Activated naive CD8-positive, alpha-beta T cell treated with anti-CD3 and anti-CD28 coated beads, Interleukin-2, amount 10 ng/mL, durations not matched to agents 7 days and 5 days (primary cell): ENCODE results near the gene SAC3D1. TPM values are rescaled to one million over a fixed set of nuclear protein-coding genes. Genes with fewer than 3 reads are reported as not detected.

Experiments
- ATAC-seq: fragments of 150-1000 bp; cut with Tn5 transposase; one replicate; pipeline ENCODE4 v1.10.0; 2021; ENCODE audit warnings: low read depth, moderate library complexity
- POLR2A ChIA-PET: fragments of 350-600 bp; sonication (Branson Sonifier 250); formaldehyde crosslinking; loops from one replicate; lab custom pipeline; 2021; ENCODE audit warnings: antibody characterized with exemption; lab: Charles Lee
- DNase-seq: peaks from one replicate; pipeline ENCODE4 v3.0.0; 2021
- H3K27ac Mint-ChIP-seq: one replicate; pipeline ENCODE4 v1.8.0; 2022; ENCODE audit warnings: mild to moderate bottlenecking, mixed read lengths
- H3K27me3 Mint-ChIP-seq: one replicate; pipeline ENCODE4 v1.8.0; 2022; ENCODE audit warnings: mild to moderate bottlenecking, moderate library complexity, mixed read lengths
- H3K36me3 Mint-ChIP-seq: one replicate; pipeline ENCODE4 v1.8.0; 2021; ENCODE audit warnings: mild to moderate bottlenecking, mixed read lengths
- H3K4me1 Mint-ChIP-seq: one replicate; pipeline ENCODE4 v1.8.0; 2021; ENCODE audit warnings: mixed read lengths
- H3K4me3 Mint-ChIP-seq: one replicate; pipeline ENCODE4 v1.8.0; 2022; ENCODE audit warnings: mild to moderate bottlenecking, moderate library complexity, mixed read lengths
- H3K9me3 Mint-ChIP-seq: one replicate; pipeline ENCODE4 v1.8.0; 2021; ENCODE audit warnings: mixed read lengths
- total RNA-seq, 2 experiments: library from RNA; stranded (reverse); gene quantifications; one replicate each; pipeline ENCODE4 v1.2.3, GENCODE V29; 2021

The SAC3D1 gene
- total RNA-seq, 2 experiments from 2014 or later: 24.2 to 25.8 TPM

- Mint-ChIP-seq H3K36me3 (no peaks in the 10 kb centered on the region), H3K4me3 (no peak overlapping the region), H3K9me3 (no peaks in the 10 kb centered on the region), H3K27me3 (no peaks in the 10 kb centered on the region), H3K4me1 (peaks cover 24% of the 10 kb centered on the region), H3K27ac (no peak overlapping the region)
- POLR2A ChIA-PET: no interaction called here
- no peak for DNase-seq
- no peak for ATAC-seq
Measured at GRCh38 chr11:65057526-65057925, 16.5 kb downstream of the SAC3D1 start.

DNA sequence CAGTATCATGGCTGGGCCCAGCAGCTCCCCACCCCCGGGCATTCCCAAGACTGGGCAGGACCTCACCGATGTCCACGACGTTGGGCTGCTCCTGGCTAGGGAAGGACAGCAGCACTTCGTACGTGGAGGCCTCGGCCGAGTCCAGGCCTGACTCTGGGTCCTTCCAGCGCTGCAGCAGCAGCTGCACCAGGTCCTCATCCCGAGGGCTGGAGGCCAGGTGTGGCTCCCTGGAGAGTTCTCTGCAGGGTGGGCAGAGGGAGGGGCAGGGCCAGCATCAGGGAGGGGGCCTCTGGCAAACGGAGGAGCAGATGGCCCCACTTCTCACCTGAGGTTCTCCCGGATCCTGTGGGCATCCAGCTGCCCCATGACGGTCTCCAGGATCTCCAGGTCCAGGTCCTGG, 17.0 kb downstream of the SAC3D1 start:
- DNase-seq (no peak), ATAC-seq (no peak)
- Mint-ChIP-seq H3K4me3 (no peak overlapping the region), H3K27ac (no peak overlapping the region), H3K9me3 (no peaks in the 10 kb centered on the region), H3K36me3 (no peaks in the 10 kb centered on the region), H3K27me3 (no peaks in the 10 kb centered on the region), H3K4me1 (peaks cover 21% of the 10 kb centered on the region)
- POLR2A ChIA-PET: no interaction called here

DNA sequence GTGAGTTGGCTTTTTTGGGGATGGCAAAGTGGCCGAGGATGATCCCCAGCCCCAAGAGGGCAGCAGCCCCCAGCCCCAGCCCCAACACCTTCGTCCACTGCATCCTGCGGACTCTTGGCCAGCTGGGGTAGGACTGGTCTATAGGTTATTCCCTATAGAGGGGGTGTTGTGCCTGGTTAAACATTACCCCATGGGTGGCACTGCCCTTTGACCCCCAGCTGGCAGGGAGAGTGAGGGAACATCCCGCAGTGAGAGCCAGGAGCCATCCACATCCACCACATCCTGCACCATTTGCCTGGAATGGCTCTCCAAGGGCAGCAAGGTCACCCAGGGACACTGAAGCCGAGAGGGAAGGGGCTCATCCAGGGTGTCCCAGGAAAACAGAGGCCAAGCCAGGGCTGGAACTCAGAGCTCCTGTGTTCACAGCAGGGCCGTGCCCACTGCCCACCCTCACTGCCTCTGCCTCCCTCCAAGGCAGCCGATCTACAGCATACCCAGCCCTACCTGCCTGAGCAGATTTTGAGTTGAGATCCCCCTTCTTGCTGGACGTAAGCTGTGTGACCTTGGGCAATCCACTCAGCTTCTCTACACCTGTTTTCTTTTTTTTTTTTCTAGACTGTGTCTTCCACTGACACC, 17.5 kb downstream of the SAC3D1 start, which contains the start of gene NAALADL1:
Gene NAALADL1, minus strand, starts transcription at position 135 of the 636 bp plus-strand sequence. Its CDS starts 32 bp downstream, at position 103.
- ATAC-seq: no peak
- DNase-seq: no peak
- H3K27ac Mint-ChIP-seq: no peak within 1 kb of the TSS
- H3K4me1 Mint-ChIP-seq: peaks cover 21% of the 10 kb centered on the region
- POLR2A ChIA-PET: interaction anchor here (1.0 kb wide), 1 partner anchor 17 kb away, joined by 3 read pairs; the partner anchor contains the start of gene SAC3D1
- no peaks in the 10 kb centered on the region for H3K36me3 Mint-ChIP-seq
- H3K4me3 Mint-ChIP-seq: no peak within 1 kb of the TSS
- no peaks in the 10 kb centered on the region for H3K9me3 Mint-ChIP-seq
- no peaks in the 10 kb centered on the region for H3K27me3 Mint-ChIP-seq

DNA sequence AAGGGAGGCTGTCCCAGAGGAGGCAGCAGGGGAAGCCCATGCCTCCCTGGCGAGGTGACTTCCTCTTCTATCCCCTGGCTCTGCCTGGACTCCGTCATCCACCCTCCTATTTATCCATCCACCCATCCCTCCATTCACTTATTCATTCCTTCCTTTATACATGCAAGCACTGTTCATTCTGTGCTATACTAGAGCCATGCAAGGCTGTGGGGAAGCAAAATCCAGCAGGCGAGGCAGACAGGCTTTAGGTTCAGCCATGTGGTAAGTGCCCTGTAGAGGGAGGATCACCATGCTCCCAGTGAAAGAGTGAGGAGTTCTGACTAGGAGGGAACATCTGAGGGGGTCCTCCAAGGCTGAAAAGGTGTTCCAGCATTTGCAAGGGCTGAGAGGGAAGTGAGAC, 18.5 kb downstream of the SAC3D1 start:
- Mint-ChIP-seq H3K27ac (no peak overlapping the region), H3K36me3 (no peaks in the 10 kb centered on the region), H3K27me3 (no peaks in the 10 kb centered on the region), H3K4me3 (no peak overlapping the region), H3K4me1 (peaks cover 12% of the 10 kb centered on the region), H3K9me3 (no peaks in the 10 kb centered on the region)
- POLR2A ChIA-PET: no interaction called here
- DNase-seq (no peak), ATAC-seq (no peak)

GRCh38 chr11:65059959-65060824, 19.2 kb downstream of the SAC3D1 start:
- Mint-ChIP-seq H3K4me3 (no peak overlapping the region), H3K4me1 (peaks cover 12% of the 10 kb centered on the region), H3K27ac (no peak overlapping the region), H3K27me3 (no peaks in the 10 kb centered on the region), H3K9me3 (no peaks in the 10 kb centered on the region), H3K36me3 (no peaks in the 10 kb centered on the region)
- peak; percentile 35 for ATAC-seq
- POLR2A ChIA-PET: no interaction called here
- no peak for DNase-seq

DNA sequence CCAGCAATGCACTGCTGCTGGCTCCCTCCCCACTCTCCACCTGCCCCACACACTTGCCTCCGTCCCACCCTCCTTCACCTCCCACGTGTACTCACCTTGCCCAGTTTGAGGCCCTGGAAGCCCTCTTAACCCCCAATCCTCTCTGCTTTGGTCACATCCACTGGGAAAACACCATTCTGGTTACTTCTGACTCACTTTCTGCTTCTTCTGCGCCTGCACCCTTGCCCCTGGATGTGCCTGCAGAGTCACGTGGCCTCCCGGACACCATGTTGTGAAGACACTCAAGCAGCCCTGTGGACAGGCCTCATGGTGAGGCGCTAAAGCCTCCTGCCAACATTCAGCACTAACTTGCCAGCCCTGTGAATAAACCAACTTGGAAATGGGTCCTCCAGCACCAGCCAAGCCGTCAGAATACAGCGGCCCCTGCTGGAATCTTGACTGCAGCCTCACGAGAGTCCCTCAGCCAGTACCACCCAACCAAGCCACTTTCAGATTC, 20.0 kb downstream of the SAC3D1 start:
- DNase-seq: no peak
- peak; percentile 26 for ATAC-seq
- no peak overlapping the region for H3K4me3 Mint-ChIP-seq
- no peaks in the 10 kb centered on the region for H3K36me3 Mint-ChIP-seq
- POLR2A ChIA-PET: no interaction called here
- H3K4me1 Mint-ChIP-seq: peaks cover 12% of the 10 kb centered on the region
- H3K27me3 Mint-ChIP-seq: no peaks in the 10 kb centered on the region
- H3K9me3 Mint-ChIP-seq: no peaks in the 10 kb centered on the region
- H3K27ac Mint-ChIP-seq: no peak overlapping the region

DNA sequence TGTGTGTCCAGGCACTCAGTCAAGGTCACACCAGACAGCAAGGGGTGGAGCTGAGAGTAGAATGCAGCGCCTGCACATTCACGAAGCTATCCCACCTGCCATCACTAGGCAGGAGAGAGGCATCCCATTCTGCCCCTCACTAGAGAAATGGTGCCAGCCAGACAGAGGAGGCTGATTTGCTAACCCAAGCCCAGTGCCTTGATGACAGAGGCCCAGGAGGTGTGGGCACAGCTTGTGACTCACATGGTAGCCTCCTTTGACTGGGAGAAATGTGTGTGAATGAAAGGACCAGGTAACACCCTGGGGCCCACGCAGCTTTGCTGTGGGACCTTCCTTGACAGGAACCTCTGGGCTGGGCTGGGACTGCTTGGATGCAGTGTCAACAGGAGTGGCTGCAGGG, 22.5 kb downstream of the SAC3D1 start:
- DNase-seq: no peak
- Mint-ChIP-seq H3K27ac (no peak overlapping the region), H3K27me3 (no peaks in the 10 kb centered on the region), H3K4me3 (no peak overlapping the region), H3K36me3 (no peaks in the 10 kb centered on the region), H3K9me3 (no peaks in the 10 kb centered on the region), H3K4me1 (peaks cover 12% of the 10 kb centered on the region)
- POLR2A ChIA-PET: interaction anchor here (0.6 kb wide), 1 partner anchor 161 kb away, joined by 3 read pairs; no protein-coding TSS in a partner anchor
- no peak for ATAC-seq

DNA sequence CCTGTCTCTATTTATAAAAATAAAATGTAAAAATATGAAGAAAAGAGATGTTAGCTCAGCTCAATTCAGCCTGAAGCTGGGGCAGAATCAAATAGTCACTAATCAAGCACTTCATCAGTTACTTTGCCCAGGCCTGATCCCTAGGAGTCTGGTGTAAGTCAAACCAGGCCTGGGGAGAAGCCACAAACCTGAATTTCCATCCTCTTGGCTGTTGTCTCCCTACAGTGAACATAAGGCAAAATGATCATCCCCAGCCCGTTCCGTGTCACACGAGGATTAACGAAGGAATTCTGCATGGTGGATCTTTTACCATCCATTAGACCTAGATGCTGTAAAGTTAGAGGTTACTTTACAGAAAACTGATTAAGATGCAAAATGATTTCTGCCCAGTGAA, 23.8 kb downstream of the SAC3D1 start:
- Mint-ChIP-seq H3K4me3 (no peak overlapping the region), H3K27me3 (no peaks in the 10 kb centered on the region), H3K9me3 (no peaks in the 10 kb centered on the region), H3K36me3 (no peaks in the 10 kb centered on the region), H3K27ac (no peak overlapping the region), H3K4me1 (peaks cover 14% of the 10 kb centered on the region)
- POLR2A ChIA-PET: no interaction called here
- ATAC-seq: no peak
- DNase-seq: no peak

- H3K36me3 Mint-ChIP-seq: no peaks in the 10 kb centered on the region
- POLR2A ChIA-PET: interaction anchor here (0.6 kb wide), 1 partner anchor 359 kb away, joined by 3 read pairs; no protein-coding TSS in a partner anchor
- DNase-seq: no peak
- H3K4me1 Mint-ChIP-seq: peaks cover 9% of the 10 kb centered on the region
- no peak overlapping the region for H3K27ac Mint-ChIP-seq
- no peak overlapping the region for H3K4me3 Mint-ChIP-seq
- no peak for ATAC-seq
- H3K27me3 Mint-ChIP-seq: no peaks in the 10 kb centered on the region
- no peaks in the 10 kb centered on the region for H3K9me3 Mint-ChIP-seq
Measured at GRCh38 chr11:65065851-65066250, 24.8 kb downstream of the SAC3D1 start.

DNA sequence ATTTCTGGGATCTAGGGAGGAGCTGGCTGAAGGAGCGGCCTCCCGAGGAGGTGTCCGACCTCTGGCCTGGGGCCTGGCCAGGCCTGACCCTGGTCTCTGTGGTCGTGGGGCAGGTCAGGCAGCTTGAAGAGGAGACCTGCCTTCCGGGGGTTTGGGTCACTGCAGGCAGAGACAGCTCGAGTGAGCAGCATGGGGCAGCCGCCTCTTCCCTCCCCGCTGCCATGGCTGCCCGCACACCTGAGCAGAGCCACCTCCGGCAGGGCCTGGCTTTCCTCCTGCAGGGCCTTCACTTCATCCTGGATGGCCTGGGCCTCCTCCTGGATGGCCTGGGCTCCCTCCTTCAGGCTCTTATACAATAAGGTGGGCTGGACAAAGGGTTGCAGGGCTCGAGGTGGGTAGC, 25.3 kb downstream of the SAC3D1 start:
- Mint-ChIP-seq H3K36me3 (no peaks in the 10 kb centered on the region), H3K9me3 (no peaks in the 10 kb centered on the region), H3K27me3 (no peaks in the 10 kb centered on the region), H3K4me1 (peaks cover 4% of the 10 kb centered on the region), H3K4me3 (no peak overlapping the region), H3K27ac (no peak overlapping the region)
- DNase-seq (no peak), ATAC-seq (no peak)
- POLR2A ChIA-PET: no interaction called here

- H3K36me3 Mint-ChIP-seq: no peaks in the 10 kb centered on the region
- ATAC-seq: no peak
- H3K27ac Mint-ChIP-seq: no peak overlapping the region
- H3K4me3 Mint-ChIP-seq: no peak overlapping the region
- DNase-seq: no peak
- H3K4me1 Mint-ChIP-seq: peaks cover 4% of the 10 kb centered on the region
- no peaks in the 10 kb centered on the region for H3K9me3 Mint-ChIP-seq
- H3K27me3 Mint-ChIP-seq: no peaks in the 10 kb centered on the region
- POLR2A ChIA-PET: no interaction called here
Measured at GRCh38 chr11:65066805-65067291, 25.8 kb downstream of the SAC3D1 start.

DNA sequence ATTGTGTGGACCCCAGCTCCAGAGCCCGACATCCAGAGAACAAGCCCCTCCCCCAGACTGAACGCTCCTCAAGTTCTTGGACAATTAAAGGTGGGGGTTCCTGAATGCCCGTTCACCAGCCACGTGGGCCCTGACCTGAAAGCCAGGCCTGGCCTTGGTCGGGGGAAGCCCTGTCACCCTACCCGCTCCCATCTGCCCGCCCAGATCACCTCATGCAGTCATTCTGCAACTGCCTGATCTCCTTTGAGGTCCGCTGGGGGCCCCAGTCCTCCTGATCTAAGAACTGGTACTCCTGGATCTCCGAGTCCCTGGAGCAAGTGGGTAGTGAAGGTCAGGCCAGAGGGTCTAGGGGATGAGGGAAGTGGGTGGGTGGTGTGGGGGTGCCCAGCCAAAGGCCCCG, 26.4 kb downstream of the SAC3D1 start:
- Mint-ChIP-seq H3K4me3 (no peak overlapping the region), H3K36me3 (no peaks in the 10 kb centered on the region), H3K27ac (no peak overlapping the region), H3K4me1 (peaks cover 4% of the 10 kb centered on the region), H3K27me3 (no peaks in the 10 kb centered on the region), H3K9me3 (no peaks in the 10 kb centered on the region)
- POLR2A ChIA-PET: no interaction called here
- ATAC-seq (no peak), DNase-seq (no peak)

GRCh38 chr11:65069217-65069616, 28.2 kb downstream of the SAC3D1 start:
- Mint-ChIP-seq H3K9me3 (no peaks in the 10 kb centered on the region), H3K4me3 (no peak overlapping the region), H3K27me3 (no peaks in the 10 kb centered on the region), H3K4me1 (peaks cover 4% of the 10 kb centered on the region), H3K27ac (no peak overlapping the region), H3K36me3 (no peaks in the 10 kb centered on the region)
- ATAC-seq (no peak), DNase-seq (no peak)
- POLR2A ChIA-PET: interaction anchor here (0.5 kb wide), 1 partner anchor 53 kb away, joined by 3 read pairs; no protein-coding TSS in a partner anchor
